ENCODE results near the gene SLC35B2. TPM values are rescaled to one million over a fixed set of nuclear protein-coding genes. Genes with fewer than 3 reads are reported as not detected.

The SLC35B2 gene
- total and polyA plus RNA-seq, 9 of the 15 experiments (the other 6 are each of a cell fraction or from before 2014, with no cell fraction given) = 14.5 to 59.1 (median 47.1) TPM

- TF ChIP-seq ZKSCAN1 (IDR thresholded peaks at IDR 0.05; ENCODE audit: low read depth, low read length) = 0 out of 2 replicates have a peak, but pooled peaks have one; percentile 53
- TF ChIP-seq MYC (IDR thresholded peaks at IDR 0.05; ENCODE audit: low read depth, low read length) = peak; percentile 86
- no peak for TF ChIP-seq MYC (CRISPR knock-in tag; IDR thresholded peaks at IDR 0.05; ENCODE audit: borderline replicate concordance, low read depth)
- TF ChIP-seq SIN3A (IDR thresholded peaks at IDR 0.05; ENCODE audit: borderline replicate concordance in 2 of 2, control insufficient read depth in 1 of 2, low read depth in 2 of 2, low read length in 2 of 2) = peak in 1 of 2 experiments; percentile 91; a peak in 1 of 4 replicates
- TF ChIP-seq CC2D1A (IDR thresholded peaks at IDR 0.05) = no peak
- TF ChIP-seq GATA2 (CRISPR knock-in tag; IDR thresholded peaks at IDR 0.05) = no peak
- peak; percentile 65; the same call in 1 of the 2 replicates for TF ChIP-seq NR2C2 (CRISPR knock-in tag; IDR thresholded peaks at IDR 0.05)
- TF ChIP-seq NR2C2 (tag; IDR thresholded peaks at IDR 0.05) = peak; percentile 69; the same call in 1 of the 2 replicates
- peak; percentile 45 for TF ChIP-seq HCFC1 (IDR thresholded peaks at IDR 0.05; ENCODE audit: low read depth, low read length)
- TF ChIP-seq NCOR1 (IDR thresholded peaks at IDR 0.05) = peak; percentile 36; the same call in 1 of the 2 replicates
- peak in 1 of 2 experiments; percentile 56; a peak in 1 of 4 replicates for TF ChIP-seq FOXA3 (CRISPR knock-in tag; conservative IDR thresholded peaks at IDR 0.05 in 1 of 2, IDR thresholded peaks at IDR 0.05 in 1 of 2)
- TF ChIP-seq, protein P1, sequence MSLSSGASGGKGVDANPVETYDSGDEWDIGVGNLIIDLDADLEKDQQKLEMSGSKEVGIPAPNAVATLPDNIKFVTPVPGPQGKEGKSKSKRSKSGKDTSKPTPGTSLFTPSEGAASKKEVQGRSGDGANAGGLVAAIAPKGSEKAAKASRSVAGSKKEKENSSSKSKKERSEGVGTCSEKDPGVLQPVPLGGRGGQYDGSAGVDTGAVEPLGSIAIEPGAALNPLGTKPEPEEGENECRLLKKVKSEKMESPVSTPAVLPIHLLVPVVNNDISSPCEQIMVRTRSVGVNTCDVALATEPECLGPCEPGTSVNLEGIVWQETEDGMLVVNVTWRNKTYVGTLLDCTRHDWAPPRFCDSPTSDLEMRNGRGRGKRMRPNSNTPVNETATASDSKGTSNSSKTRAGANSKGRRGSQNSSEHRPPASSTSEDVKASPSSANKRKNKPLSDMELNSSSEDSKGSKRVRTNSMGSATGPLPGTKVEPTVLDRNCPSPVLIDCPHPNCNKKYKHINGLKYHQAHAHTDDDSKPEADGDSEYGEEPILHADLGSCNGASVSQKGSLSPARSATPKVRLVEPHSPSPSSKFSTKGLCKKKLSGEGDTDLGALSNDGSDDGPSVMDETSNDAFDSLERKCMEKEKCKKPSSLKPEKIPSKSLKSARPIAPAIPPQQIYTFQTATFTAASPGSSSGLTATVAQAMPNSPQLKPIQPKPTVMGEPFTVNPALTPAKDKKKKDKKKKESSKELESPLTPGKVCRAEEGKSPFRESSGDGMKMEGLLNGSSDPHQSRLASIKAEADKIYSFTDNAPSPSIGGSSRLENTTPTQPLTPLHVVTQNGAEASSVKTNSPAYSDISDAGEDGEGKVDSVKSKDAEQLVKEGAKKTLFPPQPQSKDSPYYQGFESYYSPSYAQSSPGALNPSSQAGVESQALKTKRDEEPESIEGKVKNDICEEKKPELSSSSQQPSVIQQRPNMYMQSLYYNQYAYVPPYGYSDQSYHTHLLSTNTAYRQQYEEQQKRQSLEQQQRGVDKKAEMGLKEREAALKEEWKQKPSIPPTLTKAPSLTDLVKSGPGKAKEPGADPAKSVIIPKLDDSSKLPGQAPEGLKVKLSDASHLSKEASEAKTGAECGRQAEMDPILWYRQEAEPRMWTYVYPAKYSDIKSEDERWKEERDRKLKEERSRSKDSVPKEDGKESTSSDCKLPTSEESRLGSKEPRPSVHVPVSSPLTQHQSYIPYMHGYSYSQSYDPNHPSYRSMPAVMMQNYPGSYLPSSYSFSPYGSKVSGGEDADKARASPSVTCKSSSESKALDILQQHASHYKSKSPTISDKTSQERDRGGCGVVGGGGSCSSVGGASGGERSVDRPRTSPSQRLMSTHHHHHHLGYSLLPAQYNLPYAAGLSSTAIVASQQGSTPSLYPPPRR (CRISPR knock-in tag; IDR thresholded peaks at IDR 0.05; ENCODE audit: borderline replicate concordance) = peak; percentile 91; the same call in 1 of the 2 replicates
- peak; percentile 43 for TF ChIP-seq RBM22 (IDR thresholded peaks at IDR 0.05; ENCODE audit: low read depth, low read length, poor library complexity, severe bottlenecking)
- peak; percentile 94 for TF ChIP-seq SMAD4 (CRISPR knock-in tag; conservative IDR thresholded peaks at IDR 0.05)
- 0 out of 2 replicates have a peak, but pooled peaks have one; percentile 11 for TF ChIP-seq KDM2B (CRISPR knock-in tag; IDR thresholded peaks at IDR 0.05)
- no peak for TF ChIP-seq FOXA1 (IDR thresholded peaks at IDR 0.05; ENCODE audit: borderline replicate concordance)
- 0 out of 2 replicates have a peak, but pooled peaks have one; percentile 69 for TF ChIP-seq SREBF1 (IDR thresholded peaks at IDR 0.05; ENCODE audit: borderline replicate concordance, low read depth, low read length)
- no peak for TF ChIP-seq THRB (CRISPR knock-in tag; conservative IDR thresholded peaks at IDR 0.05)
- no peak for TF ChIP-seq SP2 (IDR thresholded peaks at IDR 0.05; ENCODE audit: extremely low read depth, low read depth, low read length, poor library complexity, severe bottlenecking)
- no peak for TF ChIP-seq IRF2 (CRISPR knock-in tag; IDR thresholded peaks at IDR 0.05)
- 0 out of 2 replicates have a peak, but pooled peaks have one; percentile 13 for TF ChIP-seq CBX5 (IDR thresholded peaks at IDR 0.05; ENCODE audit: borderline replicate concordance, low read depth)
These were observed 11.2 kb downstream of the SLC35B2 start (continued) for GRCh38 chr6:44245912-44246662.

All from K562 (cell line).